ENCODE data around the gene WDR93. TPM values are rescaled to one million over a fixed set of nuclear protein-coding genes. Genes with fewer than 3 reads are reported as not detected.

Gene WDR93
- total and polyA plus RNA-seq, 2 donors from 2014 or later: 1.2 to 2.5 TPM

- DNase-seq (no peak), FAIRE-seq (no peak)
- H3K4me1 ChIP-seq (ENCODE audit: control insufficient read depth in 2 of 3, insufficient read depth in 2 of 3, low read depth in 1 of 3, low read length in 3 of 3): no peaks in the 10 kb centered on the region
- no peak for TF ChIP-seq CTCF (IDR thresholded peaks at IDR 0.05; ENCODE audit: borderline replicate concordance, extremely low read depth, insufficient read depth)
- no peak overlapping the region for H3K9ac ChIP-seq (ENCODE audit: low read length in 3 of 3)
- no peak overlapping the region for H3K27ac ChIP-seq (ENCODE audit: low read depth in 2 of 2, low read length in 2 of 2)
- H3K4me3 ChIP-seq (ENCODE audit: low read length in 3 of 3): no peak overlapping the region
- intact Hi-C loops (cut with DNase I): no loop called here
- no peaks in the 10 kb centered on the region for H3K9me3 ChIP-seq (ENCODE audit: control insufficient read depth in 2 of 3, insufficient read depth in 1 of 3, low read length in 3 of 3)
- H3K27me3 ChIP-seq (ENCODE audit: control insufficient read depth, insufficient read depth, low read length): no peaks in the 10 kb centered on the region
- H3K36me3 ChIP-seq (ENCODE audit: control insufficient read depth in 2 of 3, insufficient read depth in 3 of 3, low read length in 3 of 3): no peaks in the 10 kb centered on the region
Observed at GRCh38 chr15:89695198-89695597, 4.6 kb downstream of the WDR93 start.

- FAIRE-seq (no peak), DNase-seq (no peak)
- no peaks in the 10 kb centered on the region for H3K4me1 ChIP-seq (ENCODE audit: control insufficient read depth in 2 of 3, insufficient read depth in 2 of 3, low read depth in 1 of 3, low read length in 3 of 3)
- H3K36me3 ChIP-seq (ENCODE audit: control insufficient read depth in 2 of 3, insufficient read depth in 3 of 3, low read length in 3 of 3): no peaks in the 10 kb centered on the region
- no peak overlapping the region for H3K9ac ChIP-seq (ENCODE audit: low read length in 3 of 3)
- intact Hi-C loops (cut with DNase I): no loop called here
- no peaks in the 10 kb centered on the region for H3K9me3 ChIP-seq (ENCODE audit: control insufficient read depth in 2 of 3, insufficient read depth in 1 of 3, low read length in 3 of 3)
- no peak overlapping the region for H3K27ac ChIP-seq (ENCODE audit: low read depth in 2 of 2, low read length in 2 of 2)
- H3K27me3 ChIP-seq (ENCODE audit: control insufficient read depth, insufficient read depth, low read length): no peaks in the 10 kb centered on the region
- H3K4me3 ChIP-seq (ENCODE audit: low read length in 3 of 3): no peak overlapping the region
- no peak for TF ChIP-seq CTCF (IDR thresholded peaks at IDR 0.05; ENCODE audit: borderline replicate concordance, extremely low read depth, insufficient read depth)
Observed at GRCh38 chr15:89704411-89704810, 13.8 kb downstream of the WDR93 start.

- H3K36me3 ChIP-seq (ENCODE audit: control insufficient read depth in 2 of 3, insufficient read depth in 3 of 3, low read length in 3 of 3): no peaks in the 10 kb centered on the region
- H3K27ac ChIP-seq (ENCODE audit: low read depth in 2 of 2, low read length in 2 of 2): no peak overlapping the region
- FAIRE-seq (no peak), DNase-seq (no peak)
- no peaks in the 10 kb centered on the region for H3K27me3 ChIP-seq (ENCODE audit: control insufficient read depth, insufficient read depth, low read length)
- no peak for TF ChIP-seq CTCF (IDR thresholded peaks at IDR 0.05; ENCODE audit: borderline replicate concordance, extremely low read depth, insufficient read depth)
- H3K9me3 ChIP-seq (ENCODE audit: control insufficient read depth in 2 of 3, insufficient read depth in 1 of 3, low read length in 3 of 3): no peaks in the 10 kb centered on the region
- no peak overlapping the region for H3K9ac ChIP-seq (ENCODE audit: low read length in 3 of 3)
- H3K4me3 ChIP-seq (ENCODE audit: low read length in 3 of 3): no peak overlapping the region
- intact Hi-C loops (cut with DNase I): no loop called here
- H3K4me1 ChIP-seq (ENCODE audit: control insufficient read depth in 2 of 3, insufficient read depth in 2 of 3, low read depth in 1 of 3, low read length in 3 of 3): no peaks in the 10 kb centered on the region
Observed at GRCh38 chr15:89707577-89707976, 17.0 kb downstream of the WDR93 start.

- intact Hi-C loops (cut with DNase I): no loop called here
- Histone ChIP-seq H3K36me3 (ENCODE audit: control insufficient read depth in 2 of 3, insufficient read depth in 3 of 3, low read length in 3 of 3) (no peaks in the 10 kb centered on the region), H3K9me3 (ENCODE audit: control insufficient read depth in 2 of 3, insufficient read depth in 1 of 3, low read length in 3 of 3) (no peaks in the 10 kb centered on the region), H3K9ac (ENCODE audit: low read length in 3 of 3) (no peak overlapping the region), H3K4me1 (ENCODE audit: control insufficient read depth in 2 of 3, insufficient read depth in 2 of 3, low read depth in 1 of 3, low read length in 3 of 3) (no peaks in the 10 kb centered on the region), H3K27me3 (ENCODE audit: control insufficient read depth, insufficient read depth, low read length) (no peaks in the 10 kb centered on the region), H3K4me3 (ENCODE audit: low read length in 3 of 3) (no peak overlapping the region), H3K27ac (ENCODE audit: low read depth in 2 of 2, low read length in 2 of 2) (no peak overlapping the region)
- TF ChIP-seq CTCF (IDR thresholded peaks at IDR 0.05; ENCODE audit: borderline replicate concordance, extremely low read depth, insufficient read depth): no peak
- no peak for FAIRE-seq
- no peak for DNase-seq
Observed at GRCh38 chr15:89714775-89715174, 24.2 kb downstream of the WDR93 start.
